IMR-90 (cell line): Measurements from ENCODE around the gene TNRC6C. TPM values are rescaled to one million over a fixed set of nuclear protein-coding genes. Genes with fewer than 3 reads are reported as not detected.

Source experiments
- ATAC-seq: fragments of 200-7000 bp; cut with Tn5 transposase; 2 replicates; pipeline ENCODE4 v1.9.1; 2020; ENCODE audit warnings: low read depth, mild to moderate bottlenecking, moderate library complexity
- BruUV-seq: library from RNA; stranded (reverse); fragments of 400-500 nt; replicated peaks from 2 replicates; lab custom pipeline; 2021; lab: Mats Ljungman, UMichigan
- CTCF ChIA-PET: fragments of 300-600 bp; formaldehyde crosslinking; extraction: SDS; loops from one replicate; lab custom pipeline; 2021; ENCODE audit warnings: antibody characterized with exemption; lab: Yijun Ruan, JAX
- POLR2A ChIA-PET: fragments of 300-600 bp; sonication (Branson Sonifier 250); formaldehyde crosslinking; loops from one replicate; lab custom pipeline; 2022; ENCODE audit warnings: antibody characterized with exemption; ENCODE audit not compliant: unreplicated experiment; lab: Charles Lee
- DNase-seq: peaks from one replicate; pipeline ENCODE4 v3.0.0; 2013
- H2AFZ ChIP-seq: replicated peaks from 2 replicates; pipeline ENCODE3; 2013; ENCODE audit warnings: low read length, mild to moderate bottlenecking; ENCODE audit not compliant: poor library complexity
- H2AK5ac ChIP-seq: 2 replicates; pipeline ENCODE4 v1.6.1; 2013; ENCODE audit warnings: low read depth, low read length, inconsistent platforms
- H2AK9ac ChIP-seq: replicated peaks from 2 replicates; pipeline ENCODE3; 2013; ENCODE audit warnings: mild to moderate bottlenecking, low read depth, low read length, moderate library complexity; ENCODE audit not compliant: poor library complexity
- H2BK120ac ChIP-seq: 2 replicates; pipeline ENCODE4 v1.6.1; 2013; ENCODE audit warnings: low read depth, low read length, inconsistent platforms
- H2BK15ac ChIP-seq: 3 replicates; pipeline ENCODE4 v1.6.1; 2013; ENCODE audit warnings: low read depth, low read length, inconsistent platforms
- H2BK20ac ChIP-seq: 2 replicates; pipeline ENCODE4 v1.6.1; 2013; ENCODE audit warnings: low read depth, mild to moderate bottlenecking, inconsistent platforms, low read length, moderate library complexity
- H2BK5ac ChIP-seq: 2 replicates; pipeline ENCODE4 v1.6.1; 2013; ENCODE audit warnings: mild to moderate bottlenecking, low read depth, low read length, inconsistent platforms; ENCODE audit not compliant: poor library complexity, severe bottlenecking
- H3K14ac ChIP-seq: replicated peaks from 2 replicates; pipeline ENCODE4 v1.6.1; 2013; ENCODE audit warnings: low read depth, low read length, inconsistent platforms
- H3K18ac ChIP-seq: 2 replicates; pipeline ENCODE4 v1.6.1; 2013; ENCODE audit warnings: low read depth, low read length, control low read depth
- H3K23ac ChIP-seq: 2 replicates; pipeline ENCODE4 v1.6.1; 2013; ENCODE audit warnings: low read depth, low read length, inconsistent platforms
- H3K27ac ChIP-seq: 2 replicates; pipeline ENCODE4 v1.5.1; 2013; ENCODE audit warnings: mild to moderate bottlenecking, control low read depth, low read length; ENCODE audit not compliant: insufficient read depth
- H3K27me3 ChIP-seq: 2 replicates; pipeline ENCODE4 v1.6.1; 2013; ENCODE audit warnings: low read length; ENCODE audit not compliant: control insufficient read depth, insufficient read depth
- H3K36me3 ChIP-seq: 2 replicates; pipeline ENCODE4 v1.6.1; 2013; ENCODE audit warnings: low read length, mixed read lengths; ENCODE audit not compliant: control insufficient read depth, insufficient read depth
- H3K4ac ChIP-seq: 2 replicates; pipeline ENCODE4 v1.6.1; 2013; ENCODE audit warnings: low read depth, low read length, inconsistent platforms
- H3K4me1 ChIP-seq: 2 replicates; pipeline ENCODE4 v1.6.1; 2013; ENCODE audit warnings: low read length, mixed read lengths; ENCODE audit not compliant: control insufficient read depth, insufficient read depth
- H3K4me2 ChIP-seq: 2 replicates; pipeline ENCODE4 v1.6.1; 2013; ENCODE audit warnings: low read depth, mild to moderate bottlenecking, control low read depth, low read length, moderate library complexity
- H3K4me3 ChIP-seq: 2 replicates; pipeline ENCODE4 v1.5.1; 2013; ENCODE audit warnings: low read depth, mild to moderate bottlenecking, control low read depth, low read length, moderate library complexity; ENCODE audit not compliant: insufficient read depth
- H3K56ac ChIP-seq: 2 replicates; pipeline ENCODE4 v1.6.1; 2013; ENCODE audit warnings: low read length, inconsistent platforms; ENCODE audit not compliant: insufficient read depth; ENCODE audit errors: extremely low read depth
- H3K79me1 ChIP-seq, 2 experiments: 2 replicates each; pipeline ENCODE4 v1.6.1; 2013; ENCODE audit warnings: low read length in 2 of 2, inconsistent platforms in 1 of 2, low read depth in 1 of 2
- H3K9ac ChIP-seq: 2 replicates; pipeline ENCODE4 v1.6.1; 2013; ENCODE audit warnings: low read depth, low read length, control low read depth
- H3K9me1 ChIP-seq: 2 replicates; pipeline ENCODE4 v1.6.1; 2013; ENCODE audit warnings: low read length, inconsistent platforms; ENCODE audit not compliant: insufficient read depth
- H3K9me3 ChIP-seq: 2 replicates; pipeline ENCODE4 v1.6.1; 2013; ENCODE audit warnings: low read length; ENCODE audit not compliant: control insufficient read depth, insufficient read depth
- H4K20me1 ChIP-seq: 2 replicates; pipeline ENCODE4 v1.6.1; 2013; ENCODE audit warnings: low read length, inconsistent platforms; ENCODE audit not compliant: insufficient read depth
- H4K5ac ChIP-seq: 2 replicates; pipeline ENCODE4 v1.6.1; 2013; ENCODE audit warnings: mild to moderate bottlenecking, low read depth, low read length, control low read depth
- H4K8ac ChIP-seq, 2 experiments: 2 replicates each; pipeline ENCODE4 v1.6.1; 2013; ENCODE audit warnings: low read depth in 2 of 2, low read length in 2 of 2, control low read depth in 1 of 2, inconsistent platforms in 1 of 2
- H4K91ac ChIP-seq: 2 replicates; pipeline ENCODE4 v1.6.1; 2013; ENCODE audit warnings: low read depth, low read length, inconsistent platforms; ENCODE audit not compliant: insufficient read depth
- BHLHE40 ChIP-seq: fragments of 150-350 bp; IDR thresholded peaks from 2 replicates; pipeline ENCODE4 v1.6.1; 2016; ENCODE audit warnings: mild to moderate bottlenecking, low read depth, low read length
- CHD1 ChIP-seq: IDR thresholded peaks from 2 replicates; pipeline ENCODE4 v1.6.1; 2012; ENCODE audit warnings: low read depth, low read length, improper control_type of control experiment
- ELK1 ChIP-seq: fragments of 150-350 bp; IDR thresholded peaks from 2 replicates; pipeline ENCODE4 v1.6.1; 2016; ENCODE audit warnings: low read depth, mild to moderate bottlenecking, low read length, moderate library complexity, borderline replicate concordance
- MAZ ChIP-seq: IDR thresholded peaks from 2 replicates; pipeline ENCODE4 v1.6.1; 2012; ENCODE audit warnings: low read depth, mild to moderate bottlenecking, low read length, improper control_type of control experiment, moderate library complexity, borderline replicate concordance
- NFE2L2 ChIP-seq: fragments of 150-350 bp; IDR thresholded peaks from 2 replicates; pipeline ENCODE4 v1.6.1; 2016; ENCODE audit warnings: low read depth, mild to moderate bottlenecking, low read length
- POLR2A ChIP-seq: IDR thresholded peaks from 2 replicates; pipeline ENCODE4 v1.6.1; 2012; ENCODE audit warnings: mild to moderate bottlenecking, low read depth, low read length
- USF2 ChIP-seq: fragments of 150-350 bp; IDR thresholded peaks from 2 replicates; pipeline ENCODE4 v1.6.1; 2017; ENCODE audit warnings: mild to moderate bottlenecking, antibody characterized with exemption, low read length, low read depth
- WGBS, 2 experiments: methylation state at CpG; one replicate each; pipeline versions ENCODE4 v1.1.5 to v1.1.7; 2013; ENCODE audit warnings: missing lambda C conversion rate in 2 of 2; ENCODE audit not compliant: insufficient read length in 1 of 2; ENCODE audit errors: extremely low coverage in 2 of 2; 5-methylcytosine and 5-hydroxymethylcytosine counted together
- dilution Hi-C: fragments of 300-500 bp; cut with HindIII; formaldehyde crosslinking; loops from one replicate; pipeline ENCODE4 v1.14.3; 2018; ENCODE audit warnings: low sequenced_read_pairs; ENCODE audit not compliant: unreplicated experiment
- in situ Hi-C: fragments of 300-500 bp; cut with MboI; formaldehyde crosslinking; loops from 3 replicates; pipeline ENCODE4 v1.14.3; 2019; ENCODE audit warnings: low sequenced_read_pairs, inconsistent platforms, mixed read lengths
- intact Hi-C: fragments of 100-400 bp; cut with micrococcal nuclease; formaldehyde crosslinking; loops from 2 replicates; pipeline ENCODE4 v1.10.0; 2022
- polyA plus RNA-seq, 3 experiments: library from polyadenylated mRNA; depleted of rRNA; stranded (reverse); fragments of >200 nt; gene quantifications; 2 replicates each; pipeline ENCODE4 v1.2.3, GENCODE V29; 2012; ENCODE audit warnings: low replicate concordance in 1 of 3
- total RNA-seq: library from RNA; depleted of rRNA; stranded (reverse); fragments of >200 nt; gene quantifications from 2 replicates; pipeline ENCODE4 v1.2.3, GENCODE V29; 2012

TNRC6C gene
- total and polyA plus RNA-seq, 2 of the 4 experiments (the other 2 are of a cell fraction) = 1.6 to 2.7 TPM

GRCh38 chr17:77996256-77996655, 37.8 kb downstream of the TNRC6C start:
- ATAC-seq = no peak
- in situ Hi-C loops = no loop called here
- intact Hi-C loops = no loop called here

More at GRCh38 chr17:77996256-77996655, 37.8 kb downstream of the TNRC6C start:
- H3K4me2 ChIP-seq = no peak overlapping the region; the same call in 1 of the 2 replicates
- H4K91ac ChIP-seq = no peak overlapping the region
- H2AK9ac ChIP-seq = no peak overlapping the region
- no peak overlapping the region for H2AFZ ChIP-seq
- peaks cover 17 to 48% of the 10 kb centered on the region in 2 experiments for H3K79me1 ChIP-seq
- H3K27ac ChIP-seq = no peak overlapping the region
- no peak overlapping the region for H3K4me3 ChIP-seq
- TF ChIP-seq POLR2A (no peak), BHLHE40 (no peak), ELK1 (no peak), CHD1 (no peak), NFE2L2 (no peak), USF2 (no peak), MAZ (no peak)
- no peaks in the 10 kb centered on the region for H3K9me3 ChIP-seq
- no peak overlapping the region for H2BK120ac ChIP-seq
- H3K27me3 ChIP-seq = no peaks in the 10 kb centered on the region
- H3K9ac ChIP-seq = no peak overlapping the region
- no peak overlapping the region for H2BK20ac ChIP-seq
- peaks cover 13% of the 10 kb centered on the region for H3K4me1 ChIP-seq
- no peak overlapping the region for H2BK5ac ChIP-seq
- no peak overlapping the region for H4K5ac ChIP-seq
- no peak overlapping the region for H3K18ac ChIP-seq
- no peaks in the 10 kb centered on the region for H3K36me3 ChIP-seq
- H3K14ac ChIP-seq = no peak overlapping the region
- peaks cover 11% of the 10 kb centered on the region for H3K9me1 ChIP-seq
- no peaks in the 10 kb centered on the region; the same call in 1 of the 2 replicates for H4K20me1 ChIP-seq
- WGBS, 2 experiments = 100% methylated on average over 1 of the region's 3 CpGs; no CpG with 5 or more reads in 1 of the 2 experiments
- BruUV-seq = no TSS peak
- no peak overlapping the region for H2AK5ac ChIP-seq
- no peak overlapping the region for H3K4ac ChIP-seq
- no peak for DNase-seq
- H4K8ac ChIP-seq = no peak overlapping the region
- CTCF ChIA-PET = no interaction called here
- H2BK15ac ChIP-seq = no peak overlapping the region
- no peak overlapping the region for H3K23ac ChIP-seq
- POLR2A ChIA-PET = no interaction called here
- dilution Hi-C loops = no loop called here
- no peak overlapping the region for H3K56ac ChIP-seq
